NCI-H446 (cell line): ENCODE data around the gene STEEP1.
A peak's percentile ranks its signal among the peaks of the same experiment; 100 is the strongest.
"Not testable (repeated sequence)": the region's sequence is repeated elsewhere in the genome, so short reads cannot be mapped to it uniquely, and the experiment has no call there.

Experiments used
- DNase-seq, 2 experiments: peaks; one replicate each; lab custom pipeline; 2025; lab: John Stamatoyannopoulos, UW

STEEP1 gene

GRCh38 chrX:119529345-119530276, 35.6 kb downstream of the STEEP1 start:
- no peak for DNase-seq

DNA sequence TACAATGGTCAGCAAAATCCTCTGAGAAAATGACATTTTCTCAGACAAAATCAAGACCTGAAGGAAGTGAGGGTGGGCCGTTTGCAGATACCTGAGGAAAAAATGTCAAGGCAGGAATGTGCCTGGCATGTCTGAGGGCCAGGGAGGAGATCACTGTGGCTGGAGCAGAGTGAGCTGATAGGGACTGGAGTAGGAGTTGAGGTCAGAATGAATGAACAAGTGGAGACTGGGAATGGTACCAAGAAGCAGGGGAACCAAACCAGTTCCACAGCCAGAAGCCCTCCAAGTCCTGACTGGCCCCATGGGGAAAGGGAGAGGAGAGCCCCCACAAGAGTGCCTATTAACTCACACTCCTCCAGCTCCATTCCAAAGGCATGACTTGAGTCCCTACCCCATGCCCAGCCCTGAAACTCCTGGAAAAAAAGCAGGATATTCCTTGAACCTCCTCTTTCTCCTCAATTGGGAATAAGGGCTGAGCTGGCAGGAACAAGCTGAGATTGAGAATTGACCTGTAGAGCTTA, 41.5 kb downstream of the STEEP1 start:
- DNase-seq = no peak

DNA sequence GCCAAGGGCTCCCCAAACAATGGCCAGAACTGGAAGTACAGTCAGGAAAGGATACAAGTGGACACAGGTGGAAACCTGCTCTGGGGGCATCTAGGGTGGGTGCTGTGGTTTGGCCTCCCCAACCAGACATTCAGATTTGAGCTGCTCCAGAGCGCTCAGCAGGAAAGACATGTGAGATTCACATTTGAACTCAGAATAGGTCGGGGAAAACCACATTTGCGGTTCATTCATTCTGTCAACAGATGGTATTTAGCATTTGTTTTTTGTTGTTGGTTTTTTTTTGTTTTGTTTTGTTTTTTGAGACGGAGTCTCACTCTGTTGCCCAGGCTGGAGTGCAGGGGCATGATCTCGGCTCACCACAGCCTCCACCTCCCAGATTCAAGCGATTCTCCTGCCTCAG, 44.0 kb downstream of the STEEP1 start:
- no peak for DNase-seq

DNA sequence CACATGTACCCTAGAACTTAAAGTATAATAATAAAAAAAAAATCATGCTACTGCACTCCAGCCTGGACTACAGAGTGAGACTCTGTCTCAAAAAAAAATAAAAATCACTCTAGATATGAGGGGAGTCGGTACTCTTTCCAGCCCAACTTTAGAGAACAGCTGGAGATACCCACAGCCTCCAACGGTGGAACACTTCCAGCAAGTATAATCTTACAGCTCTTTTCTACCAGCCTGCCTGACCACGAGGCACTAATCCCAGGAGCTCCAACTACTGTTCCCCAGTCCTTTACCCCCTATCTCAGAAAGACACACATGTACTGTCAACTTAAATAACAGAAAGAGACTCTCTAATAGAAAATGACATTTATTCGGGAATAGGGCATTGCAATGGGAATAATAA, 46.8 kb downstream of the STEEP1 start:
- DNase-seq = no peak

- DNase-seq = peak in 1 of 2 experiments; percentile 64
Observed at GRCh38 chrX:119516157-119516702, 49.0 kb downstream of the STEEP1 start.

DNA sequence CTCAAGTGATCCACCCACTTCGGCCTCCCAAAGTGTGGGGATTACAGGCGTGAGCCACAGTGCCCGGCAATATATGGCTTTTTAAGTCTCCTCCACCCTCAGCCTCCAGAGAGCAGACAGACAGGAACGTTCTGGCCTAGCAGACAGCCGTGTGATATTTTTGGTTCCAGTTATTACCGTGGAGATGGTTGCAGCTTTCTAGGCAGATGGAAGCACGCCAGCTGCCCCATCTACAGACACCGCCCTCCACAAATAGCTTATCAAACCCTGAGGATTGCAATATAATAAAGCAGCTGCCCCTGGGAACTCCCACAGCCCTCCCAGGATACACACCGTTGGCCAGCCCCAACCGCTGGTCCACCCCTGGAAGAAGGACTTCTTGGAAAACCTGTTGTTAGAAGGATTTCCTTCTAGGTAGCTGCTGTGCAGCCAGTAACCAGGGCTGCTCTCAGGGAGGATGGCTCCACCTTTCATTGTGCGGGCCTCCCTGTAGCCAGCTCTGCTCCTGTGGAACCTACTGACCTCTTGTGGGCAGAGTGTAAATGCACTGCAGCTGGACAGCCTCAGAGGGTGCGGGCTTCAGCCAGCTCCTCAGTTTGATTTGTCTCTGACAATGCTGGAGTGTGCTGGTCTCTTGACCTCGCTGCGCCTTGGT, 52.9 kb downstream of the STEEP1 start:
- peak; percentile 2 to 63 for DNase-seq

DNA sequence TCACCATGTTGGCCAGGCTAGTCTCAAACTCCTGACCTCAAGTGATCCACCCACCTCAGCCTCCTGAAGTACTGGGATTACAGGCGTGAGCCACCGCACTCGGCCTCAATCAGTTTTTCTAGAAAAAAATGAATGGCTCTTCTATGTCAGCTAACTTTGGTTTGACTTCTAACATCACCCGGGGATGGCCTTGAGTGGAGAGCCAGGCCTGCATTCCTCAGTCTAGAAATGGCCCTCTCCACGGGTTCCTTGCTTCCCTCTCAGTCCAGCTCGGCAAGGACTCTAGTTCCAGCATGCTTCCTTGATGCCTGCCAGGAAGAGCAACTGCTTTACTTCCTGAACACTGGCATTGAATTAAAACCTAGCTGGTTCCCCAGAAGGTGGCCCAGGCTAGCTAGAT, 58.0 kb downstream of the STEEP1 start:
- DNase-seq = no peak

DNA sequence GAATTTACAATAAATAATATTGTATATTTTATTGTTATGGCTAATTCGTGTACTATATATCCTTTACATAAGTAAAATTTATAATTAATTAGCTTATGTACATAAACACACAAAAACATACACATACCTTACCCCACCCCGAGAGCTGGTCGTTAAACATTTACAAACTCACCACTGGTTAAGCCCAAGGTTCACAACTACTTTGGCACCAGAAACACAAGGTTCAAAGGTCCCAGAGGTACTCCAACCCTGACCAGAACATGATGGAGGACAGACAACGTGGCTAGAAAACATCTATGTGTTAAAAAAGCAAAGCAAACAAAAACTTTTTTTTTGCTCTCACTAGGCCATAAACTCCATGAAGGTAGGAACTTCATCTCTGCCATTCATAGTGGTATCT, 59.3 kb downstream of the STEEP1 start:
- no peak for DNase-seq

DNA sequence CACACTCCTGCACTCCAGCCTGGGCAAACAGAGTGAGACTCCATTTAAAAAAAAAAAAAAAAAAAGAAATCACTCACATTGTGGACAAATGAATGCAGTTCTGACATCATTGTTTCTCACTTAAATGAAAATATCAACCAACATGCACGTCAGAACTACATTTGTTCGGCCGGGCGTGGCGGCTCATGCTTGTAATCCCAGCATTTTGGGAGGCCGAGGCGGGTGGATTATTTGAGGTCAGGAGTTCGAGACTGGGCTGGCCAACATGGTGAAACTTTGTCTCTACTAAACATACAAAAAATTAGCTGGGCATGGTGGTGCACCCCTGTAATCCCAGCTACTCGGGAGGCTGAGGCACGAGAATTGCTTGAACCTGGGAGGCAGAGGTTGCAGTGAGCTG, 60.1 kb downstream of the STEEP1 start:
- not testable (repeated sequence) for DNase-seq

GRCh38 chrX:119503484-119503861, 61.7 kb downstream of the STEEP1 start:
- DNase-seq = peak in 1 of 2 experiments; percentile 50

DNA sequence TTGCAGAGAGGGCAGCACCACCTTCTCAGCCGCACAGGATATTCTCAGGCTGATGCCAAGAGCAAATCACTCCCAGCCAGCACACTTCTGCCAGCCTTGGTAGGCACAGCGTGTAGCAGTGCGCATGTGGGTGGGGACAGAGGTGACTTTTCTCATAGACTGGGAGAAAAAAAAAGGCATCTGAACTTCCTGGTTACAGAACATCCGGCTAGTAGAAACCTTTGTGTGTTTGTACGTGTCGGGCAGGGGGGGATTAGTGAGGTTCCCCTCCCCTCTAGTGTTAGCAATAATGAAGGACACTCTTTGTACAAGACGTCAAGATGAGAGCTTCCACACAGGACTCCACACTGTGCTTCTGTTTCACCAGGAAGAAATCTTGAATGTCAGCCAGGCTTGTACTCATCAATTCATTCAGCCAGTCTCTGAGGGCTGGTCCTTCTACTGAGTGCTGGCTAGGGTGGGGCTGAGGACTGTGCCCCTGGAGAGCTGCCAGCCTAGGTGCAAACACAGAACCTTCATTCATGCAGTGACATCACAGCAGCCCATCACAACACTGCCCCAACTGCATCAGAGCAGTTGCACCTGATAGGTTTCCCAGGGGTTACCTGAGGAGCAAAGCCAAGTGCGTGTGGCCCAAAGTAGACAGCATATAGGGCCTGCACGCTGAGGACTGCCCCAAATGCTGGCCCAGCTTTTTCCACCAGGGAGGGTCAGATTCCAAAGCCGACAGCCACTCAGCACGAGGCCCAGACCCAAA, 62.3 kb downstream of the STEEP1 start:
- DNase-seq = peak in 1 of 2 experiments; percentile 28

DNA sequence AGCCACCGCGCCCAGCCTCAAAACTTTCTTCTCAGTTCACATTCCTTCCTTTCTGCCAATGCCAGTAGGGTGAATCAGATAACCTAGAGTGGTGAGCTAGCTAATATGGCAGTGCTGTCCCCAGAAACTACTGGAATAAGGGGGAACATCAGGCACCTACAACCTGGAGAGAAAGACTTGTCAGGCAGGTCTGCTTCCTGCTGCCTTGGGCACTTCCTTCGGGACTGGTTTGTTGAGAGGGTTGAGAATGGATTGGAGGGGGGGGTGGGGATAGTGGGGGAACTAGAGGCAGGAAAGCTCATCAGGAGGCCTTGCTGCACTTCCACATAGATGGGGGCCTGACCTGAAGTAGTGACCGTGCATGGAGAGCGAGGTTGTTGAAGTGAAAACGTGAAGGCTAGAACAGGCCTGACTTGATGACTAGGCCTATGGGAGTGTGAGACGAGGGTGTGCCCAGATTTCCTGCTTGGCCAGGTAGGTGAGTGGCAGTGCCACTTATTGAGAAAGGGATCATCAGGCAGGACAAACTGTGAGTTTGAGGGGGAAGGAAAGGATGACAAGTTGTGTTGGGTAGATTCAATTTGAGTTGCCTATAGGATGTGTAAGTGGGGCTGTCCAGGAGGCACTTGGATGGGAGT, 63.6 kb downstream of the STEEP1 start:
- no peak for DNase-seq

DNA sequence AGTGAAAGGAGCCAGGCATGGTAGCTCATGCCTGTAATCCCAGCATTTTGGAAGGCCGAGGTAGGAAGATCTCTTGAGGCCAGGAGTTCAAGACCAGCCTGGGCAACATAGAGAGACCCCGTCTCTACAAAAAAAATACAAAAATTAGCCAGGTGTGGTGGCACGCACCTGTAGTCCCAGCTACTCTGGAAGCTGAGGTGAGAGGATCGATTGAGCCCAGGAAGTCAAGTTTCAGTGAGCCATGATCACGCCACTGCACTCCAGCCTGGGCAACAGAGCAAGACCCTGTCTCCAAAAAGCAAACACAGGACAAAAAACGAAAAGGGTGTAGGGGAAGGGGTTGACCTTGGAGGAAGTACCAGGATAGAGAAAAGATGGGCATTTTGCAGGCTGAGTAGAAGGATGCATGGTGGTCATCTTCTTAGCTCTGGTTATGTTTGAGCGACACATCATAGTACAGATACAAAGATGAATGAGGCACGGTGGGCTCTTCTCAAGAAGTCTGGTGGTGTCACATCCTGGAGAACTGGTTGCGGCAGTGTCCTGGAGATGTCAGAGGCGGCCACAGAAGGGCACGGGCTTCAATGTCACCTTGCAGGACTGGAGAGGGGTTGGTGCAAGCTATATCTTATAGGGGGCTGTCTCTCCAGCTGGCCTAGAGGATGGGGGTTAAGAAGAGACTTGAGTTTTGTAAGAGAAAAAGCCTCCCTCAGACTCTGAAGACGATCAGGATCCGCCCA, 65.0 kb downstream of the STEEP1 start:
- no peak for DNase-seq

DNA sequence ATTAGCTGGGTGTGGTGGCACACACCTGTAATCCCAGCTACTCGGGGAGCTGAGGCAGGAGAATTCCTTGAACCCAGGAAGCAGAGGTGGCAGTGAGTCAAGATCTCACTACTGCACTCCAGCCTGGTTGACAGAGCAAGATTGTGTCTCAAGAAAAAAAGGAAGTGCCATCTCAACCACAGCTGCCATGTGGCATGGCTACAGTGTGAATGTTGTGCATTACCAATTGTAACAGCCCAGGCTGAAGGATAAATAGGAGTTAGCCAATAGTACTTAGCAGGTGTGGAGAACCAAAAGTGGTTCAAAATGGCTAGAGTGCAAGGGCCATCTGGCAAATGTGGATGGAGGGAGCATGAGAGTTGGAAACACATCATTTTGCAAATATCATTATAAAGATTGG, 68.0 kb downstream of the STEEP1 start:
- DNase-seq = no peak

GRCh38 chrX:119495734-119496726, 69.2 kb downstream of the STEEP1 start:
- no peak for DNase-seq

- not testable (repeated sequence) for DNase-seq
Observed at GRCh38 chrX:119493851-119494495, 71.2 kb downstream of the STEEP1 start.

DNA sequence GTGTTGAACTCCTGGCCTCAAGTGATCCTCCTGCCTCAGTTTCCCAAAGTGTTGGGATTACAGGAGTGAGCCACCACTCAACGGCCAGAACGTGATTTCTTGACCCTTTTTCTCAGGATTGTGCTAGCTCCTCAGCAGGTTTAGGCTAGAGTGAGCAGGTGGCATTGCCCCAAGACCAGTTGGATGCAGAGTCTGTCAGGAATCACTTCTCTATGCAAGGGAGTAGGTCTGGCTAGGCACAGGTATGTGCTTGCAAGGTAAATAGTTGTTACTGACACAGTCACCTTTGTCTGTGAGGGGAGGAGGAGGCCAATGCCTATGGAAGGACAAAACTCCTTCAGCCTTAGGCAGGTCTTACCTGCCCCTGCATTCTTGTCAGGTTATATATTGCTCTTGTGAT, 72.7 kb downstream of the STEEP1 start:
- no peak for DNase-seq

DNA sequence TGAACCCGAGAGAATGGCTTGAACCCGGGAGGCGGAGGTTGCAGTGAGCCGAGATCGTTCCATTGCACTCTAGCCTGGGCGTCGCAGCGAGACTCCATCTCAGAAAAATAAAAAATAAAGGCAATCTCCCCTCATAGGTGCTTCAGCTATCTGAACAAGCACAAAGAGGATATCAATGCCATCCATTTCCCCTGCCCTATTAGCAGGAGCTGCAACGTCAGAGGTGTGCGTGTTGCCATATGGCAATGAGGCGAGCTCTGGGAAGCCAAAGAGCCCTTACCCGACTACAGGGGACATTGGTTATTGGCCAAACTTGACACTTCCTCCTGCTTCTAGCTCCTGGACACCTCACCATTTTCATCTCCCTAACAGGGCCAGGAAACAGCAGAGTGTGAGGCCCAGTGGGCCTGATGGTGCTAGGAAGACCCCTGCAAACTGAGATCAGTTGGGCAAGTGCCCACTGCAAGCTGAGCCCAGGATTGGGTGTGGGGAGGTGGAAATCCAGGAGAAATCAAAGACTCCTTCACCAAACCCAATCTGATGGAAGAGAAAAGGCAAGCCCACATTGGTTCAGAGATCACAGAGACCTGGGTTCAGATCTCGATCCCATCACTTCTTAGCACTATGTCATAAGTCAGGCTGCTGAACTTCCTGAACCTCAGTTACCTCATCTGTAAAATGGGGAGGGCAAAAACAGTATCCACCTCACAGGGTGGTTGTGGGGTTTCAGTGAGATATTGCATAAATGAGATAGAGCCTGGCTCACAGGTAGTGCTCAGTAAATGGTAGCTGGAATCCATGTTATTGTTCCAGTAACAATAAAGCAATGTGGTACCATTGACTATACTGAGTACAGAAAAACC, 75.8 kb downstream of the STEEP1 start:
- no peak for DNase-seq
